Measurements from ENCODE around the gene FAM228B. TPM values are rescaled to one million over a fixed set of nuclear protein-coding genes. Genes with fewer than 3 reads are reported as not detected.
"Not testable (repeated sequence)": the region's sequence is repeated elsewhere in the genome, so short reads cannot be mapped to it uniquely, and the experiment has no call there.

Gene FAM228B
- total RNA-seq, 2 experiments from 2014 or later: 5.4 to 9.3 TPM

GRCh38 chr2:24175631-24176187, 52.4 kb downstream of the FAM228B start:
- ATAC-seq: no peak
- CTCF ChIA-PET: interaction anchor here (0.7 to 1.3 kb wide), 2 partner anchors 91 to 352 kb away, joined by 3 read pairs; partner anchors contain the start of gene TP53I3
- H3K4me1 Mint-ChIP-seq: peaks cover 9% of the 10 kb centered on the region
- no peak for DNase-seq
- H3K27ac Mint-ChIP-seq: no peak overlapping the region
- peaks cover 17% of the 10 kb centered on the region for H3K27me3 Mint-ChIP-seq
- H3K9me3 Mint-ChIP-seq (ENCODE audit: low read depth): no peaks in the 10 kb centered on the region
- peaks cover 2% of the 10 kb centered on the region for H3K36me3 Mint-ChIP-seq
- no peak overlapping the region for H3K4me3 Mint-ChIP-seq

DNA sequence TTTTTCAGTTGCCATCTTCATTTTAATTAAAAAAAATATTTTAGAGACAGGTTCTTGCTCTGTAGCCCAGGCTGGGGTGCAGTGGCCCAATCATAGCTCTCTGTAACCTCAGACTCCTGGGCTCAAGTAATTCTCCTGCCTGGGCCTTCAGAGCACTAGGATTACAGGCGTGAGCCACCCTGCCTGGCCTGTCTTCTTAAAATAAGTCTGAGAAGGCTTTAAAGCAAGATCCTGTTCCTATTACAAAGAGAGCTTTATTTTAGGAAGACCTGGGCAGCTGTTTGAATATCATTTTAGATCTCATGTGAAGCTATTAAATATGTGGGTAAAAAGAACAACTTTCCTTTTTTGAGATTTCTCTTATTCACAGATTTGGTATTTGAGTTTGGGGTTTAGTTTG, 53.1 kb downstream of the FAM228B start:
- no peak for DNase-seq
- ATAC-seq: no peak
- no peaks in the 10 kb centered on the region for H3K9me3 Mint-ChIP-seq (ENCODE audit: low read depth)
- no peak overlapping the region for H3K27ac Mint-ChIP-seq
- H3K4me3 Mint-ChIP-seq: no peak overlapping the region
- H3K27me3 Mint-ChIP-seq: peaks cover 17% of the 10 kb centered on the region
- peaks cover 9% of the 10 kb centered on the region for H3K4me1 Mint-ChIP-seq
- H3K36me3 Mint-ChIP-seq: peaks cover 2% of the 10 kb centered on the region
- CTCF ChIA-PET: interaction anchor here (0.7 to 1.4 kb wide), 4 partner anchors 12 to 353 kb away, joined by 3 read pairs; partner anchors contain the start of gene TP53I3

DNA sequence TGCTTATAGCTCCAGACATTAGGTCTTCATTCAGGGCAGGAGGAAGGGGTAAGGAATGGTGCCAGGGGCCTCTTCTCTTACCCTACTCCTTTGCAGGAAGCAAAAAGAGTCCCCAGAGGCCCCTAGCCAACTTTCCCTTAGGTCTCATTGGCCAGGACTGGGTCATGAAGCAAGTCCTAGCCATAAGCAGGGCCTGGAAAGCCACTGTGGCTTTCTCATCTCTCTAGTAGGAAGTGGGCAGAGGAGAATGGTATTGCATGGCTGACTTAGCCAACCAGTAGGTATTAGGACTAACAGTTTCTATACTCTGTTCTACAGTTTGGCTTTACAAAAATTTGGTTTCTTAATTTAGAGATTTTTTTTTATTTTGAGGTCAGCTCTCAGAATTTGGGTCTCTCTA, 56.4 kb downstream of the FAM228B start:
- peaks cover 8% of the 10 kb centered on the region for H3K4me1 Mint-ChIP-seq
- H3K4me3 Mint-ChIP-seq: no peak overlapping the region
- ATAC-seq (no peak), DNase-seq (no peak)
- CTCF ChIA-PET: no interaction called here
- H3K9me3 Mint-ChIP-seq (ENCODE audit: low read depth): no peaks in the 10 kb centered on the region
- no peaks in the 10 kb centered on the region for H3K36me3 Mint-ChIP-seq
- peaks cover 6% of the 10 kb centered on the region for H3K27me3 Mint-ChIP-seq
- no peak overlapping the region for H3K27ac Mint-ChIP-seq

DNA sequence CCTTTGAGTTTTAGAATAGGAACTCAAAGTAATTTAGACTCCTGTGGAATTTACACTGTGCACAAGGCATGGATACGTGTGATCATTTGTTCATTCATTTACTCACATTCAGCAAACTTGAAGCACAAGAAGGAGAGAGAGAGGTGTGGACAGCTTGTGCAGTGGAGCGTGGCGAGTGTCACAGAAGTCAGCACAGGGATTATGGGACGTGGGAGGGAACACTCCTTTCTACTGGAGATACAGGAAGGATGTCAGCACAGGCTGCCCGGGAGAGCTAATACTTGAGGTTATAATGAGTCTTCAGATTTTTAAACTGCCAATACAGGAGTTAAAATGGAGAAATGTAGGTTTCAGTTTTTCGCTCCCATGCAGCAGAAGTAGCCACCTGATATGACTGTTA, 58.6 kb downstream of the FAM228B start:
- no peaks in the 10 kb centered on the region for H3K36me3 Mint-ChIP-seq
- H3K9me3 Mint-ChIP-seq (ENCODE audit: low read depth): no peaks in the 10 kb centered on the region
- ATAC-seq (no peak), DNase-seq (no peak)
- H3K4me3 Mint-ChIP-seq: no peak overlapping the region
- no peak overlapping the region for H3K27ac Mint-ChIP-seq
- CTCF ChIA-PET: no interaction called here
- peaks cover 6% of the 10 kb centered on the region for H3K4me1 Mint-ChIP-seq
- H3K27me3 Mint-ChIP-seq: peaks cover 1% of the 10 kb centered on the region

GRCh38 chr2:24182507-24182906, 59.2 kb downstream of the FAM228B start:
- DNase-seq (no peak), ATAC-seq (no peak)
- Mint-ChIP-seq H3K4me3 (no peak overlapping the region), H3K4me1 (peaks cover 5% of the 10 kb centered on the region), H3K27ac (no peak overlapping the region), H3K36me3 (no peaks in the 10 kb centered on the region), H3K27me3 (no peaks in the 10 kb centered on the region), H3K9me3 (ENCODE audit: low read depth) (no peaks in the 10 kb centered on the region)
- CTCF ChIA-PET: no interaction called here

DNA sequence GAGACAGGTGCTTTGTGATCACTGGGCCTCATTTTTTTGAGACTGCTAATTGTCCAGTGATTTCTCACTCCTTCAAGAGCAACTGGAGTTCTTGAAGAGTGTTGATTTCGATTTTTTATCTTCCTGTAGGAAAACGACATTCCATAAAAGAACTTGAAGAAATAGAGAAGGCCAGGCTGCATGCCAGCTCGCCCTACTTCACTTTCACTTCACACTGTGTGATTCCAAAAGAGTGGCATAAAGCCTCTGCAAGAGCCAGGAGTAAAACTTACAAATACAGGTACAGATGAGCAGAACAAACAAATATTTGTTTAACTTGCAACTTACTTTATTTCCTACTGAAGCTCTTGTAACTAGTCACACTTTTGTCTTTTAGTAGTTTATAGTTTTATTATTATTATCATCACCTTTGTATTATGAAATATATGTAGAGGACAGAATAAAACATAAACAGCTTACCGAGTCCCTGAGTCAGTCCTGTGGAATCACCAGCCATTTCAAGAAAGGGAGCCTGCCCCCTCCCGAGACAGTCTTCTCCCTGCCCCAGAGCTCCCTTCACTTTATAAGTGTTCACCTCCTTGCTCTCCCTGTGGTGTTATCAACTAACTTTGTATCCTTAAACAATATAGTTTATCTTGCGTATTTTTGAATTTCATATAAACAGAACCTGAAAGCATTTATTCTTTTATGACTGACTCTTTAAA, 60.2 kb downstream of the FAM228B start:
- Mint-ChIP-seq H3K9me3 (ENCODE audit: low read depth) (no peaks in the 10 kb centered on the region), H3K27ac (no peak overlapping the region), H3K4me3 (no peak overlapping the region), H3K4me1 (peaks cover 5% of the 10 kb centered on the region), H3K36me3 (no peaks in the 10 kb centered on the region), H3K27me3 (peaks cover 2% of the 10 kb centered on the region)
- CTCF ChIA-PET: no interaction called here
- ATAC-seq (no peak), DNase-seq (no peak)

DNA sequence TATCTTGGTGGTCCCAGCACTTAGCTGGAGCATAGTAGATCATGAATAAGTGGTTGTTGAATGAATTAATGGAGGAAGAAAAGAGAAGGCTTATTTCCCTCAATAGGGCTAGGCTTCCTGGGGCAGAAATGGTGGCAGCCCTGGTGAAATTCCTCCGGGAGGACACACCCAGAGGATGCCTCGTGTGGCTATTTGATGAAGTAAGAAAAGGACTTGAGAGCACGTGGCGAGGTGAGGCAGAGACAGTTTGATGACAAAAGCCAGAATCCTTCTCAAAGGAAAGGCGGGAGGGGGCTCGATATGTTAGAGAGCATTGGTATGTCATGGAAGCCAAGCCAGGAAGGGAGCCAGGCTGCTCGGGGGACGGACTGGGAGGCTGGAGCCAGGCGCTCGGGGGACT, 66.3 kb downstream of the FAM228B start:
- no peak overlapping the region for H3K4me3 Mint-ChIP-seq
- CTCF ChIA-PET: no interaction called here
- H3K4me1 Mint-ChIP-seq: no peaks in the 10 kb centered on the region
- H3K9me3 Mint-ChIP-seq (ENCODE audit: low read depth): no peaks in the 10 kb centered on the region
- H3K27me3 Mint-ChIP-seq: peaks cover 2% of the 10 kb centered on the region
- no peak overlapping the region for H3K27ac Mint-ChIP-seq
- H3K36me3 Mint-ChIP-seq: no peaks in the 10 kb centered on the region
- DNase-seq (no peak), ATAC-seq (no peak)

DNA sequence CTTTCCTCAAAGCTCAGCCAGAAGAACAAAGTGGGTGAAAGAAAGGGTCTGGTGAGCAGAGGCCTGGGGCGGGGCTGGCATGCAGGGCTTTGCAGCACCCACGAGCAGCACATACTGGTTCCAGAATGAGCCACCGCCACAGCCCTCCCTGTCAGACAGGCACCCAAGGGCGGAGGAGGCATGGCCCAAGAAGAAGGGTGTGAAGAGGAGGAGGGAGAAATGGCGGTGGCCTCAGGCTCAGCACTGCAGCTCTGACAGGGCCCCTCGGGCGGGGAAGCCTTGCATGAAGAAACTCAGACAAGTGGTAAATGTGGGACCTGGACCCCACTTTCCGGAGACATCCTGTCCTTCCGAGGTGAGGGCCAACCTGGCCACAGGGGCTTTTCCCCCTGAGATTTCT, 67.2 kb downstream of the FAM228B start:
- ATAC-seq (no peak), DNase-seq (no peak)
- CTCF ChIA-PET: no interaction called here
- Mint-ChIP-seq H3K36me3 (no peaks in the 10 kb centered on the region), H3K9me3 (ENCODE audit: low read depth) (no peaks in the 10 kb centered on the region), H3K4me3 (no peak overlapping the region), H3K27me3 (peaks cover 2% of the 10 kb centered on the region), H3K4me1 (no peaks in the 10 kb centered on the region), H3K27ac (no peak overlapping the region)

DNA sequence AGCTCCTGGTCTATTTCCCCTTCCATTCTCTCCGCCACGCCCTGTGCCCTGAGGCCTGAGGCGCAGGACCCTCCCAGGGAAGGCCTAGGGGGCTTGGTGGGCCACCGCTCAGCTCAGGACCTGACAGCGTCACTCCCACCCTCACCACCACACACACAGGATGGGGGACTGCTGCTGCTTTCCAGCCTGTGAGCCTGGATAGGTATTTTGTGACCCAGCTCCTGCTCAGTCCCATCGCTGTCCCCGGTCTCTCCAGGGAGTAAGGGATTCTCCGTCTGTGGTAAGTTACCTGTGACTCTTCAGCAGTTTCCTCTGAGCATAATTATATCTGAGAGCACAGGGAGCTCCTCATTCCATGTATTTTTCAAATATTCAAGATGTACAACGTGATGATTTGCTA, 67.9 kb downstream of the FAM228B start:
- Mint-ChIP-seq H3K4me1 (no peaks in the 10 kb centered on the region), H3K36me3 (no peaks in the 10 kb centered on the region), H3K4me3 (no peak overlapping the region), H3K9me3 (ENCODE audit: low read depth) (no peaks in the 10 kb centered on the region), H3K27ac (no peak overlapping the region), H3K27me3 (peaks cover 2% of the 10 kb centered on the region)
- ATAC-seq: no peak
- CTCF ChIA-PET: interaction anchor here (0.6 kb wide), 1 partner anchor 132 kb away, joined by 3 read pairs; no protein-coding TSS in a partner anchor
- no peak for DNase-seq

DNA sequence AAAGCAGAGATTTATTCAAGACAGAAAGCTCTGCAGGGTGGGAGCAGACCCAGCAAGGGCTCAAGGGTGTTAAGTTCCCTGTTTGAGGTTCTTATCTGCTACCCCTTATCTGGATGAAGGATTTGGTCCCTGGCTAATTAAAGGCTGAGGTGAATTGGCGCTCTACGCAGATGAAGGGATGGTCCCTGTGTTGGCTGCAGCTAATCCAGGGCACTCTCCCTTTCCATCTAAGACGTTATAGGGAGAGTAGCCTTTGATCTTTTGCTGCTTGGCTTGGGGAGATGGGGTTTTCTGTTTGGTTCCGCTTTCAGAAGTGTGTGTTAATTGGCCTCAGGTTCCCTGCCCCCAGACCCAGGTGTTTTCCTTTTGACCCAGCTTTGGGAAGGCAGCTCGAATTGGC, 68.6 kb downstream of the FAM228B start:
- CTCF ChIA-PET: interaction anchor here (0.6 kb wide), 1 partner anchor 132 kb away, joined by 3 read pairs; no protein-coding TSS in a partner anchor
- no peaks in the 10 kb centered on the region for H3K36me3 Mint-ChIP-seq
- no peak overlapping the region for H3K27ac Mint-ChIP-seq
- H3K4me1 Mint-ChIP-seq: no peaks in the 10 kb centered on the region
- no peak overlapping the region for H3K4me3 Mint-ChIP-seq
- H3K27me3 Mint-ChIP-seq: peaks cover 4% of the 10 kb centered on the region
- no peaks in the 10 kb centered on the region for H3K9me3 Mint-ChIP-seq (ENCODE audit: low read depth)
- no peak for ATAC-seq
- DNase-seq: no peak

GRCh38 chr2:24197213-24197612, 73.9 kb downstream of the FAM228B start:
- H3K36me3 Mint-ChIP-seq; CTCF ChIA-PET; H3K4me1 Mint-ChIP-seq; H3K9me3 Mint-ChIP-seq (ENCODE audit: low read depth); H3K4me3 Mint-ChIP-seq; ATAC-seq; DNase-seq; H3K27ac Mint-ChIP-seq; H3K27me3 Mint-ChIP-seq: not testable (repeated sequence)

- Mint-ChIP-seq H3K9me3 (ENCODE audit: low read depth) (no peaks in the 10 kb centered on the region), H3K4me1 (no peaks in the 10 kb centered on the region)
- CTCF ChIA-PET: interaction anchor here (1.0 kb wide), 1 partner anchor 23 kb away, joined by 3 read pairs; no protein-coding TSS in a partner anchor
Observed at GRCh38 chr2:24199968-24200590, 76.8 kb downstream of the FAM228B start.

DNA sequence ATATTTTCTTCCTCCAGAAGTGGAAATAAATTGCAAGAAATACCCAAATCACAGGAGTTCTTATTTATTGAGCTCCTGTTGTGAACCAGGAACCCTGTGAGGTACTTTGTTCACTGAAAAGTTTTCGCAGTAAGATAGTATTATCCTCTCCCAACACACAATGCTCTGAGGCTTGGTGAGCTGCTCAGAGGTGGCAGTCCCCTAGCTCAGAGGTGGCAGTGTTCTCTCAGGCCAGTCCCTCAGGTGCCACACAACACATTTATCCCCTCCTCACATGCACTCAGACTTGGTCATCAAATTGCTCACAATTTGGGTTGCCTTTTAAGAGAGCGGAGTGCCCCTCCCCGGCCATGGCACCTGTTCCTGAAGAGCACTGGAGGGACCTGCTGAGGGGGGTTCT, 77.5 kb downstream of the FAM228B start:
- DNase-seq (no peak), ATAC-seq (no peak)
- Mint-ChIP-seq H3K9me3 (ENCODE audit: low read depth) (no peaks in the 10 kb centered on the region), H3K27ac (no peak overlapping the region), H3K27me3 (peaks cover 3% of the 10 kb centered on the region), H3K4me1 (no peaks in the 10 kb centered on the region), H3K4me3 (no peak overlapping the region), H3K36me3 (peaks cover 16% of the 10 kb centered on the region)
- CTCF ChIA-PET: interaction anchor here (1.0 kb wide), 1 partner anchor 24 kb away, joined by 3 read pairs; no protein-coding TSS in a partner anchor

More at GRCh38 chr2:24199968-24200590, 76.8 kb downstream of the FAM228B start:
- H3K36me3 Mint-ChIP-seq: peaks cover 12% of the 10 kb centered on the region
- DNase-seq: no peak
- H3K27ac Mint-ChIP-seq: no peak overlapping the region
- H3K27me3 Mint-ChIP-seq: peaks cover 3% of the 10 kb centered on the region
- no peak overlapping the region for H3K4me3 Mint-ChIP-seq
- ATAC-seq: no peak

Measured in activated CD8-positive, alpha-beta memory T cell treated with anti-CD3 and anti-CD28 coated beads, Interleukin-2, amount 10 ng/mL, durations not matched to agents 7 days and 5 days (primary cell).